ENCODE data around the gene TMEM209. TPM values are rescaled to one million over a fixed set of nuclear protein-coding genes. Genes with fewer than 3 reads are reported as not detected.
"Not testable (repeated sequence)": the region's sequence is repeated elsewhere in the genome, so short reads cannot be mapped to it uniquely, and the experiment has no call there.

The TMEM209 gene
- polyA plus RNA-seq, 1 donor (not counting 4 experiments of a cell fraction or from before 2014, with no cell fraction given) = 20.0 TPM

DNA sequence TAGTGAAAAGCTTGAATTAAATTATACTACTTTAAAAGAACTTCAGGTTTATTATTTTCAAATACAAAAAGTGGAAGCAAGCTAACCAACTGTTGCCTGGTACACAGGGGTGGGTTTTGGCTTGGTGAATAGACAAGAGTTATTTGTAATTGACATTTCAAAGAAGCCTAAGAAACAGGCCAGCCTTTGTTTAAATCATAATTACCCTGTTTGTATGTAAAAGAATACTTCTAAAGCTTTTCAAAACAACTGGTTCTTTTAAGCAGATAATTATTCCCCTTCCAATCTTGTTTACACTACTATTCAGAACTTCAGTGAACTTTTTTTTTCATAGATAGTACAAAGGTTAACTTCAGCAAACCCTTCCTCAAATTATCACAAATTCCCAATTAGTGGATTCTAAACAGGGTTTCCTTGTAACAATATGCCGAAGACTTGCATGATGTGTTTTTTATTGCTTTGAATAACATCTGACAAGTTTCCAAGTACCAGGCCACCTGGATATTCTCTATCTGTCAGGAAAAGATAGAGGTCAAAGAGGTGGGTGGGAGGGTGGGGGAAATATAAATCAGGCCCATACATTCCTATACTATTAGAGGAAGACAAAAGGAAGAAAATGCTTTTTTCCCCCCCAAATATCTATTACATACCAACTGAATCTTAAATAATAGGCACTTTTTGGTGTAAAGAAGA is 22.8 kb upstream of the TMEM209 start:
- Histone ChIP-seq H3K9me1 (ENCODE audit: control insufficient read depth, extremely low read depth, insufficient read depth, low read length) (no peaks in the 10 kb centered on the region), H3K9ac (ENCODE audit: control insufficient read depth, extremely low read depth, insufficient read depth, low read length) (no peak overlapping the region), H3K27ac (ENCODE audit: control insufficient read depth, insufficient read depth, low read length) (no peak overlapping the region), H3K27me3 (ENCODE audit: control insufficient read depth, extremely low read depth, insufficient read depth, low read length) (no peaks in the 10 kb centered on the region), H3K4me3 (ENCODE audit: control insufficient read depth in 2 of 3, extremely low read depth in 1 of 3, insufficient read depth in 2 of 3, low read depth in 1 of 3, low read length in 3 of 3) (no peak overlapping the region), H2AFZ (ENCODE audit: control insufficient read depth, low read length) (no peak overlapping the region), H3K36me3 (ENCODE audit: control insufficient read depth in 2 of 2, extremely low read depth in 1 of 2, insufficient read depth in 2 of 2, low read length in 2 of 2) (no peaks in the 10 kb centered on the region), H4K20me1 (ENCODE audit: control insufficient read depth, extremely low read depth, insufficient read depth, low read length) (no peaks in the 10 kb centered on the region), H3K9me3 (ENCODE audit: control insufficient read depth, low read depth, low read length) (no peaks in the 10 kb centered on the region), H3K79me2 (ENCODE audit: control insufficient read depth, insufficient read depth, low read length) (no peaks in the 10 kb centered on the region), H3K4me1 (ENCODE audit: control insufficient read depth, extremely low read depth, insufficient read depth, low read length) (no peaks in the 10 kb centered on the region), H3K4me2 (ENCODE audit: control insufficient read depth, extremely low read depth, insufficient read depth, low read depth, low read length) (no peak overlapping the region)
- dilution Hi-C loops (cut with MboI; ENCODE audit: extremely low pct_ligation_motif_present, low sequenced_read_pairs) = no loop called here
- no peak for DNase-seq (ENCODE audit: low read depth, low spot score)
- no peak for TF ChIP-seq EZH2 (IDR thresholded peaks at IDR 0.05; ENCODE audit: low read length)
- TF ChIP-seq, protein P1, sequence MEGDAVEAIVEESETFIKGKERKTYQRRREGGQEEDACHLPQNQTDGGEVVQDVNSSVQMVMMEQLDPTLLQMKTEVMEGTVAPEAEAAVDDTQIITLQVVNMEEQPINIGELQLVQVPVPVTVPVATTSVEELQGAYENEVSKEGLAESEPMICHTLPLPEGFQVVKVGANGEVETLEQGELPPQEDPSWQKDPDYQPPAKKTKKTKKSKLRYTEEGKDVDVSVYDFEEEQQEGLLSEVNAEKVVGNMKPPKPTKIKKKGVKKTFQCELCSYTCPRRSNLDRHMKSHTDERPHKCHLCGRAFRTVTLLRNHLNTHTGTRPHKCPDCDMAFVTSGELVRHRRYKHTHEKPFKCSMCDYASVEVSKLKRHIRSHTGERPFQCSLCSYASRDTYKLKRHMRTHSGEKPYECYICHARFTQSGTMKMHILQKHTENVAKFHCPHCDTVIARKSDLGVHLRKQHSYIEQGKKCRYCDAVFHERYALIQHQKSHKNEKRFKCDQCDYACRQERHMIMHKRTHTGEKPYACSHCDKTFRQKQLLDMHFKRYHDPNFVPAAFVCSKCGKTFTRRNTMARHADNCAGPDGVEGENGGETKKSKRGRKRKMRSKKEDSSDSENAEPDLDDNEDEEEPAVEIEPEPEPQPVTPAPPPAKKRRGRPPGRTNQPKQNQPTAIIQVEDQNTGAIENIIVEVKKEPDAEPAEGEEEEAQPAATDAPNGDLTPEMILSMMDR (optimal IDR thresholded peaks at IDR 0.05 in 1 of 3, IDR thresholded peaks at IDR 0.05 in 1 of 3, conservative IDR thresholded peaks at IDR 0.05 in 1 of 3; ENCODE audit: extremely low read depth in 1 of 3, insufficient read depth in 2 of 3, low read length in 3 of 3) = no peak
- no peak for FAIRE-seq

DNA sequence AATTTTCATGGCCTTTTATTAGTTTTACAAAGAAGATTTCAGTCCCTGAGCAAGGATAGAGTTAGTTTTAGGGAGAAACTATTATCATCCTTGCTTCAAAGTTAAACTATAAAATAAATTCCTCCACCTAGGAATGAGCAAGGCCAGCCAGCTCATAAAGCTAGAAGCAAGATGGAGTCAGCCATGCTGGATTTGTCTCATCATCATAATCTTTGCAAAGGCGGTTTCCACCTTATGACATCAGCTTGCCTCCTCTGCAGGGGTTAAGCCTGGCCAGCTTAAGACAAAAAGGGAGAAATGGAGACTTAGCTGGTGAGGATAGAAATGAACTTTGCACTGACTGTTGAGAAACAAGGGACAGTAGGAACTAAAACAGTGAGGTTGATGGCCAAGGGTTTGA is 21.1 kb upstream of the TMEM209 start:
- Histone ChIP-seq H3K4me1 (ENCODE audit: control insufficient read depth, extremely low read depth, insufficient read depth, low read length) (no peaks in the 10 kb centered on the region), H3K4me3 (ENCODE audit: control insufficient read depth in 2 of 3, extremely low read depth in 1 of 3, insufficient read depth in 2 of 3, low read depth in 1 of 3, low read length in 3 of 3) (no peak overlapping the region), H3K79me2 (ENCODE audit: control insufficient read depth, insufficient read depth, low read length) (no peaks in the 10 kb centered on the region), H3K36me3 (ENCODE audit: control insufficient read depth in 2 of 2, extremely low read depth in 1 of 2, insufficient read depth in 2 of 2, low read length in 2 of 2) (no peaks in the 10 kb centered on the region), H2AFZ (ENCODE audit: control insufficient read depth, low read length) (no peak overlapping the region), H3K9me1 (ENCODE audit: control insufficient read depth, extremely low read depth, insufficient read depth, low read length) (no peaks in the 10 kb centered on the region), H3K9me3 (ENCODE audit: control insufficient read depth, low read depth, low read length) (no peaks in the 10 kb centered on the region), H3K27ac (ENCODE audit: control insufficient read depth, insufficient read depth, low read length) (no peak overlapping the region), H4K20me1 (ENCODE audit: control insufficient read depth, extremely low read depth, insufficient read depth, low read length) (no peaks in the 10 kb centered on the region), H3K27me3 (ENCODE audit: control insufficient read depth, extremely low read depth, insufficient read depth, low read length) (no peaks in the 10 kb centered on the region), H3K9ac (ENCODE audit: control insufficient read depth, extremely low read depth, insufficient read depth, low read length) (no peak overlapping the region), H3K4me2 (ENCODE audit: control insufficient read depth, extremely low read depth, insufficient read depth, low read depth, low read length) (no peak overlapping the region)
- dilution Hi-C loops (cut with MboI; ENCODE audit: extremely low pct_ligation_motif_present, low sequenced_read_pairs) = no loop called here
- no peak for TF ChIP-seq EZH2 (IDR thresholded peaks at IDR 0.05; ENCODE audit: low read length)
- TF ChIP-seq, protein P1 (optimal IDR thresholded peaks at IDR 0.05 in 1 of 3, IDR thresholded peaks at IDR 0.05 in 1 of 3, conservative IDR thresholded peaks at IDR 0.05 in 1 of 3; ENCODE audit: extremely low read depth in 1 of 3, insufficient read depth in 2 of 3, low read length in 3 of 3) = no peak
- no peak for DNase-seq (ENCODE audit: low read depth, low spot score)
- FAIRE-seq = no peak

DNA sequence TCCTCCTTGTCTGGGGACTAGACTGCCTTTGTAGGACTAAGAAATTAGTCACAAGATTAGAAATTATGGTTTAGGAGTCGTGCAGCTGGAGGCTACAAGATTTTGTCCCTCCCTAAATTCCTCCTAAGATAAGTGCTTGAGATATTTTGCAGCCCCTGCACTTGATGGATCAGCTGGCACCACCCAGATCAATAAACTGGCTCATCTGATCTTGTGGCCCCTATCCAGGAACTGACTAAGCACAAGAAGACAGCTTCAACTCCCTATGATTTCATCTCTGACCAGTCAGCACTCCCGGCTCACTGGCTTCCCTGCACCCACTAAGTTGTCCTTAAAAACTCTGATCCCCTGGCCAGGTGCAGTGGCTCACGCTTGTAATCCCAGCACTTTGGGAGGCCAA is 19.7 kb upstream of the TMEM209 start:
- H3K9ac ChIP-seq (ENCODE audit: control insufficient read depth, extremely low read depth, insufficient read depth, low read length); DNase-seq (ENCODE audit: low read depth, low spot score); H3K4me2 ChIP-seq (ENCODE audit: control insufficient read depth, extremely low read depth, insufficient read depth, low read depth, low read length); H3K27ac ChIP-seq (ENCODE audit: control insufficient read depth, insufficient read depth, low read length); H3K27me3 ChIP-seq (ENCODE audit: control insufficient read depth, extremely low read depth, insufficient read depth, low read length); H3K36me3 ChIP-seq (ENCODE audit: control insufficient read depth in 2 of 2, extremely low read depth in 1 of 2, insufficient read depth in 2 of 2, low read length in 2 of 2); H3K4me3 ChIP-seq (ENCODE audit: control insufficient read depth in 2 of 3, extremely low read depth in 1 of 3, insufficient read depth in 2 of 3, low read depth in 1 of 3, low read length in 3 of 3); H4K20me1 ChIP-seq (ENCODE audit: control insufficient read depth, extremely low read depth, insufficient read depth, low read length); dilution Hi-C loops (cut with MboI; ENCODE audit: extremely low pct_ligation_motif_present, low sequenced_read_pairs); H3K9me1 ChIP-seq (ENCODE audit: control insufficient read depth, extremely low read depth, insufficient read depth, low read length); FAIRE-seq; H3K79me2 ChIP-seq (ENCODE audit: control insufficient read depth, insufficient read depth, low read length); H3K4me1 ChIP-seq (ENCODE audit: control insufficient read depth, extremely low read depth, insufficient read depth, low read length); H2AFZ ChIP-seq (ENCODE audit: control insufficient read depth, low read length); H3K9me3 ChIP-seq (ENCODE audit: control insufficient read depth, low read depth, low read length): not testable (repeated sequence)

Data from keratinocyte (primary cell).